Stimulated activated CD4-positive, alpha-beta T cell treated with anti-CD3 and anti-CD28 coated beads, Interleukin-15, amount 100 ng/mL, for 1 hour (primary cell): ENCODE results near the gene FKRP.

ENCODE experiments used
- DNase-seq, 2 donors: peaks; one replicate each; pipeline ENCODE4 v3.0.0-alpha.2; 2020; ENCODE audit warnings: low read depth in 1 of 2, low spot score in 1 of 2

FKRP gene

DNA sequence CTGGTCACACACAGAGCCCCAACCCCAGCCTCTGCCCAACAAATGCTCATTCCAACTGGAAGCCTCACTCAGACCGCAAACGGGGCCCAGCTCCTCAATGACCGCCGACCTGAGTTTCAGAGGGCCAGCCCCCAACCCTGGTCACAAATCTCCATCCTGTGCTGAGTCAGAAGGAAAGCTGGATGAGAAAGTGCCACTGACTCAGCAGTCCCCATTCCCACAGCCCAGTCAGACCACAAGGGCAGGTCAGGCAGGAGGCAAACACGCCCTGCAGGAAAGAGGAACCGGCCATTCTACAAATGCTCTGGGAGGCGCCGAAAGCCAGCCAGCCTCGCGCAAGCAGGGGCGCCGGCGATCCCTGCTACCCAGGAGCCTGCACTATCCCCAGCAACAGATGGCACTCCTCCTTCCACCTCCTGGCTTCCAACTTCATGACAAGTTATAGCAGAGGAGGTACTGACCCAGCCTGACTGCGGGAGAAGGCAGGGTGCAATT is 14.8 kb upstream of the FKRP start:
- no peak for DNase-seq

DNA sequence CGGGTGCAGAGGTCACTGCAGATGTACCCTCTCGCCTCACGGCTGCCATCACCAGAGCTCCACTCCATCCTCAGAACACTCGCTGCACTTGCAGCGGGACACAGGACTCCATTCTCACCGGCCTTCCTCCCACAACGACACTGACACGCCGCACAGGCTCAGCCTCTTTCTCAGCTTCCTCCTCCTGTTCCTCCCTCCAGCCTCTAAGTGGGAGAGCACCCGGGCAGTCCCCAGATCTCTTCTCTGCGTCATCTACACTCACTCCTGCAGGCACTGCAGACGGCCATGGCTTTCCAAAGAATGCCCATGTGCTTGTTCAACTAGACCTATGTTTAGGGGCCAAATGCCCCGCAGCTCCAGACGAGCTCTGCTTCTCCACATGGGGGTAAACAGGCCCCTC is 14.3 kb upstream of the FKRP start:
- DNase-seq: no peak

DNA sequence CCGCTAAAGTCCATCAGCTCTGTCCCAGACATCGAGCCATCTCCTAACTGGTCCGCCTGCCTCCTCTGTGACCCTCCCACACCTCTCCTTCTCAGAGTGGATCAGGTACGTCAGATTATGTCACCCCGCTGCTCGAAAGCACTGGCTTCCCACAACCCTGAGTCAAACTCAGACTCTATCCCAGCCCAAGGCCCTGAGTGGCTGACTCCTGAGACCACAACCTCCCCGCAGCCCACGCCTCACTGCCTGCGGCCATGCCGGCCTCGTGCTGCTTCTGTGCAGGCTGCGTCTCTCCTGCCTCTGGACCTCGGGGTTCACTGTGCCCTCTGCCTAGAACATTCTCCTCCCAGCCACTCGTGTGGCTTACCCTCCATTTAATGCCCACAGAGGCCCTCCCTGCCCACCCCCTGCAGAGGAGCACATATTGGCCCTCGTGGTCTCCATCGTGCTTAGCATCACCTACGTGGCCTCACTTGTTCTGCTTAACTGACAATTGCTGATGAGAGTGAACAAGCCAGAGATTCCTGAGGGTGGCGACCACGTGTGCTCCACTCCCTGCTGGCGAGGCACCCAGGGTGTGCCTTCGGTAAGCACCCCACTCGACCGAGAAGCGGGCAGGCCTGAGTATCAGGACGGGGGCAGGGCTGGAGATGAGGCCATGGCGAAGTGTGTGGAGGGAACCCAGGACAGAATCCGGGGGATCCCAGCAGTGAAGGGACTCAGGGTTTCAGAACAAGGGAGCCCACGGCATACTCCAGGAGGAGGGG is 13.5 kb upstream of the FKRP start:
- no peak for DNase-seq

DNA sequence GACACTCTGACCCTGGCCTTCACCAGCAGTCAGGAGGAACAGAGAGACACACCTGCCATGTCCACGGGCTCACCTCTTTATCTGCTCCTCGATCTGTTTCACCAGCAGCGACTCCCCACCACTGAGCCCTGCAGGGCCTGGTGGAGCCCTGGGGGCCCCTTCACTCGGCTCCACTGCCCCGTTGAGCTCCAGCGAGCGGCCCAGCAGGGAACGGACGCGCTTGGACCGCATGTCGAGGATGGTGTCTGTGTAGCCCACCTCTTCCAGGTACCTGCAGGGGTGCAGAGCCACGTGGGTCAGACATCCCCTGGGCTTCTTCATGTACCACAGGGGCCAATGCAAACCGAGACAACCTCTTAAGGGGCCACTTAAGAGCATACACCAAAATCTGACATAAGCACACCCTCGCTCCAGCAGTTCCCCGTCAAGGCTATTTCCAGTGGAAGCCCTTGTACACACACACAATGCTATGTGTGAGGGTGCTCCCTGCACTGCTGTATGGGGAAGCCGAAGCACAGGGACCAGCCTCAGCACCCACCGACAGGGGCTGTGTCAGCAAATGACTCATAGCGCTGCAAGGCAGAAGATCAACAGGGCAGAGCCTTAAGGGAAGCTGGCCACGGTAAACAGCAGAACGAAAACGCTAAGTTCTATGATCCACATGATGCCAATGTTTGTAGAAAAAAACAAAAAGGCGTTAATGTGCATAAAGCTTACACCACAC is 12.7 kb upstream of the FKRP start:
- DNase-seq: no peak

DNA sequence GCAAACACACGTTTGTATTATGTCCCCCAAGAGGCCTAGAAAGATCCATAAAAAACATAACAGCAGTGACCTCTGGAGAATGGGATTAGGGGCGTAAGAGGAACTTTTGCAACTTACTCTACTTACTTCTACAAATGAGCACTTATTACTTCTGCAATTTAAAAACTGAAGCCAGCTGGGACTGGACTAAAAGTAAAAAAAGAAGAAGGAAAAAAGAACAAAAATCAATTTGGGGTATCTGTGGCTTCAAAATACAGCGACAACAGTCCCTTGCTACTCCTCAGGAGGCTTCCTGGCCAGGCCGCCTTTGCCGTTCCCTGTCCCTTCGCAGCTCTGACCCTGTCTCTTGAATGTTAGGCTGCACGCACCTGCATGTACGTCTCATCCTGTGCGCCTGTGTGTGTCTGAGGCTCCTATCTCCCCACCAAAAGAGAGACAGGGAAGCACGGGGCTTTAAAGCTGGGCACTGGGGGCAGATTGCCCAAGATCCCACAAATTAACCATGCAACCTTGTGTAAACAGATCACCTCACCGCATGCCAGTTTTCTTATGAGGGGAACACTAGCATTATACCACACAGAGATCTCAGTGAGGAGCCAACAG is 12.1 kb upstream of the FKRP start:
- DNase-seq: no peak

DNA sequence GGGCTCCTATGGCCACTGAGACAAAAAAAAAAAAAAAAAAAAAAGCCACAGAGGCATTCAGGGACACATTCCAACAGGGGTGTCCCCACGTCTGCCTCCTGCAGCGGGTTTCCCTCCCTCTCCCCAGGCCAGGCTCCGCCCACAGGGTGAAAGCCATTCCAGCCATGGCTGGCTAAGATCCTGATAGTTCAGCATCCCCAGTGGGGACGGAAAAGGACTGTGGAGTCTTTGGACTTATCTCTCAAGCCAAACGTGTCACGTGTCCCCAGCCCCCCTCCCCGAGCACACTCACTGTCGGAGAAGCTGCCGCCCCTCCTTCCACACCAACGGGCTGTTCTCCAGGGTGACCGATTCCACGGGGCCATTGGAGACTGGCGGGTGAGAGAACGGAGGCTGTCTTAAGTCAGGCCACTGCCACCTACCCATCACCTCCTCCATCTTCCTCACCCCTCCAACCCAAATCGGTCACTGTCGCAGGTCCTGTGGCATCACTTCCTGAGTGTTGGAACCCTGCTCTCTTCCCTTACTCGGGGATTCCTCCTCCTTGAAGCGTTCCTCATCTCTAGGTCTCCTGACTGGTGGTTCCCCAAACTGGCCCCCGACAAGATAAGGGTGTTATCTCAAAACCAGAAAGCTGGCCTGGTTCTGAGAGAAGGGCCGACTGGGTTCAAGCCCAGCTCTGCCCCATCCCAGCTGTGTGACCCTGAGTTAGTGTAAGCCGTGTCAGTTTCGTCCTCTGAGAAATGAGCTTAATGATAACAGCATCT is 9.1 kb upstream of the FKRP start:
- DNase-seq: no peak

DNA sequence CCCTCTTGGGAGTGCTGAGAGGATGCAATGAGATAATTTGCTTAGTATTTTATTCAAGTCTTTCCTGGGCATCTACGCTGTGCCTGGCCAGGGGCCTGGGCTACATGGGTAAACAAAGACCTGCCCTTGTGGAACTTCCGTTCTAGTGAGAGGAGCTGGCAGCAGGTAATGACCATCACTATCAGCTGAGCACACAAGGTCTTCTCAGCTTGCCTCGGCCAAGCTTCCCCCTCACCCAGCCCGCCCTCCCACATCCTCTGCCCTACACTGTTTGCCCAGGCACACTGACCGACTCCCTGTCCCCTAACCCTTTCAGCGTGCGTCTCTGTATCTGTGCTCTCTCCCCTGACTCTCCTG is 8.6 kb upstream of the FKRP start:
- no peak for DNase-seq

DNA sequence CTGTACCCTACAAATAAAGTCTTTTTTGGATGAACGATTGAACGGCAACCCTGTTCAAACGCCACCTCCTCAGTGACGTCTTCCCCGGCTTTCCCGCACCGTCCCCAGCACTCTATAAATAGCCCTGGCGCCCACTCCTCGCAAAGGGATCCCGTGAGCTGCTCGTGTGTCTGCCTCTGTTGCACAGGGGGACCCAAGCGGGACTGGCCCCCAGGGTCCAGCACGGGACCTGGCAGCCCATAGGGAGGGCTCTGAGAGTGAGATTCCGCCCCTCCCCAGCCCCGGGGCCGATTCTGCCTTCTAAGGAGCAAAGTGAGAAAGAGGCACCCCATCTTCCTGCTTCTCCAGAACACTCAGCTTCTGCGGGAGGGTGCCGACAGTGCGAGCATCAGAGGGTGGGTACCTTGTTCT is 8.1 kb upstream of the FKRP start:
- no peak for DNase-seq

DNA sequence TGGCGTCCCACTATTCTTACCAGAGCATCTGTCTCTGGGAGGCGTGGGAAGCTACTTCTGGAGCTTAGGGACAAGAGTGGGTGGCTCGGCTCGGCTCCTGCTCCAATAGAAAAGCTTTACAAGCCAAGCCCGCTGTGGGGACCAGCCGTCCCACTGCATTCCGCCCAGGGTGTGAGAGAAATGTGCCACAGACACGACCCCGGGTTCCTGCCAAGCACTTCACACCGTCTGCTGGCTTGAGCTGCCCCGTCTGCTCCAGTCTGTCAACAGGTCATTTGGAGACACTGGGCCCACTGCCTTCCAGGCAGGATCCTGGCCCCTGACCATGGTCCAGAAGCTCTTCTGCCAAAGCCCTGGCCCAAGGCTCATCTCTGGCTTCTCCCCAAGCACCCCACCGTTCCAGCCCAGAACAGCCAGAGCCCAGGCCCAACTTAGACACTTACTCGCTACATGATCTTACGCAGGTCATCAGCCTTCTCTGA is 6.5 kb upstream of the FKRP start:
- no peak for DNase-seq

DNA sequence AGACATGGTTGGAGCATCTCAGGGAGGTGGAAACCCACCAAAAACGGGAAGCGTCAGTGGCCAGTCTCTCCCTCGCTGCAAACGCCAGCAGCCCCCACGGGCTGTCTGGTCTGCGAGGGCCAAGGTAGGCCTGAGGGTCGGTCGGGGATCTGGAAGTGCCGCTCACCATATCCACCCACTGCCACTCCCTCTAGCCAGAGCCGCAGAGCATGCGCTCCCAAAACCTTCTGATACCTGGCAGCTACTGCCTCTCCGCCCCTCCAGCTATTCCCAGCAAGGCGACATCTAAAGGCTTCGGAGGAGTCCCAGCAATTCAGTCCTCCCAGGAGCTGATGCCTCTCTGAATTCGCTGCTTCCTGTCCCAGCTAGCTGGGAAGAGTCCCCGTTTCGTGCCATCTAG is 4.4 kb upstream of the FKRP start:
- no peak for DNase-seq

DNA sequence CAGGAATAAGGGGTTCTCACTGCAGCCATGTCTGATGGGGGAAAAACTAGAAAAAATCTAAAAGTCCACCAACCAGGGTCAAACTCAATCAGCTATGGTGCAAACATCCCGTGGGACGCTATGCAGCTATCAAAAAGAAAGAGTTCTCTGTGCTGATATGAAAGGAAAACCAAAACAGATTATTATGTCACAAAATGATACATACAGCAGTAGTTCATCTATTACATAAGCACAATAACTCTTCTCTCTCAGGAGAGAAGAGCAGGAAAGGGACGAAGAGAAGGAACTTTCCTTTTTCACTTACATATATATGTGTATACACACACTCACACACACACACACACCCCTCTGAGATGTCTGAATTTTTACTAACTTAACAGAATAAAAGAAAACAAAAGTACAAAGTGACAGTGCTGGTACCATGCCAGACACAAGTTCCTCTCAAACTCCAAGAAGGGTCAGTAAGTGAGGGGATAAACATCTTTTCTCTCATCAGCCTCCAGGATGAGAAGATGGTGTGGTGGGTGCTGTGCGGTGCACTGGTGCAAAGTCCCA is 2.9 kb upstream of the FKRP start:
- no peak for DNase-seq

DNA sequence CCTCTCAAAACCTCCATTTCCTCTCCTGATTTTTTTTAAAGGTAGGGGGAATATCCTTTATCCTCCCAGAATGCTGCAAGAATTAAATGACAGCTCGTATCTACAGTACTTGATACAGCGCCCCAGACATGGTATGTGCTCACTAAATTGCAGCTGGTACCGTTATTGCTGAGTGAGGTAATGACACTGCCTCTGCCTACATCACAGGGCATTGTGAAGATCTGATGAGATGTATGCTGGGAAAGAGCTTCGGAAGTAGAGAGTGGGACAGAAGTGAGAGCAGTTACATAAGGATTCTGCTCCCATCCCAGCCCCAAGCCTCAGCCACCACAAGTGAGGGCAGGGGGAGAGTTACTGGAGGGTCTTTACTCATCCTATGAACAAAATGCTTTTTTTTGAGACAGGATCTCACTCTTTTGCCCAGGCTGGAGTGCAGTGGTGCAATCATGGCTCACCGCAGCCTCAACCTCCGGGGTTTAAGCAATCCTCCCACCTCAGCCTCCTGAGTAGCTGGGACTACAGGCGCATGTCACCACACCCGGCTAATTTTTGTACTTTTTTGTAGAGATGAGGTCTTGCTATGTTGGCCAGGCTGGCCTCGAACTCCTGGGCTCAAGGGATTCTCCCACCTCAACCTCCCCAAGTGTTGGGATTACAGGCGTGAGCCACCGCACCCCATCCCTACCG is 1.7 kb upstream of the FKRP start:
- DNase-seq: no peak

DNA sequence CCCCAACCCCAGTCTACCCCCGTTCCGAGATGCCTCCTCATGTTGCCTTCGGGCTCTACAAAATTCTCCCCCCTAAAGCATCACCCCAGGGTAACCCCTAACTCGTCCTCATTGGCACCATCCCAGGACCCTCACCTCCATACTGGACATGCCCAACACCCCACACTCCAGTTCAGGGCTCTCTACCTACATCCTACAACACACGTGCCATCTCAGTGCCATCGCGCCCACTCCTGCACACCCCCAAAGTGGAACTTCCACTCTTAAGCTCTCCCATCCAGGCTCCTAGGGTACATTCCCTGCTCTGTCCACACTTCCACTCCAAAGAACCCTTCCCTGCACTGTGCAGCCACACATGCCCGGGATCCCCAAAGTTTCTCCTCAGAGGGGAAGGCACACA is 827 bp upstream of the FKRP start:
- DNase-seq: no peak

DNA sequence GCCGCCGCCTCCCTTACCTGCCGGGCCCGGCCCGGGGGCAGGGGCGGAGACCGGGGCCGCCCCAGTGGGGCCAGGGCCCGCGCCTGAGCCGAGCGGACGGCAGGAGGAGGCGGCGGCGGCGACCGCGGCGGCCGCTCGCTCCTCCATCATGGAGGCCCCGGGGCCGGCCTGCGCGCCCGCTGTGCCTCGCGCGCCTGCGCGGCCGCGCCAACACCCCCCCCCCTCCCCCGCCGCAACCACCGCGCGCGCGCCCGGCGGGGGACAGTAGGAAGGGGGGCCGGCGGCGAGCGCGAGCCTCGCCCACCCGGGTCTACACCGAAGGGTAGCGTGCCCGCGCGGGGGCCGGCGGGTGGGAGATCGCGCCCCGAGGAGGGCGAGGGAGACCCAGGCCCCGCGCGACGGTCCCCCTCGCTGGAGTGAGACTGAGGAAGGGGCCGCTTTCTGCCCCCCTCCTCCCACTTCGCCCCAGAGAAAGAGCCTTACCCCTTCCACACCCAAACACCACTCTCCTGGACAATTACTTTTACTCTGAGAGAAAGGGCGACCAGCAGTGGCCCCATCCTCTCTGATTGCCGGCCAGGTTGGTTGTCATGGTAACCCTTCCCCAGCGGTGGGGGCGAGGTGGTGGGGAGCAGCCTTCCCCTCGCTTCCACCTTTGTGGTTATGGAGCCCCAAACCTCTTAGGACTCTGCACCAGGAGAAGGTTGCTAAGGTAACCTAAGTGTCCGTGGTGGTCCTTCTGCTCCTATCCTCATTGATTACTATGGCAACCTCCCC is 612 bp downstream of the FKRP start, which contains the start of gene STRN4:
Gene STRN4, minus strand, starts transcription at position 170 of the 777 bp plus-strand sequence. Its CDS starts 20 bp downstream, at position 150.
- peak in 1 of 2 donors; percentile 47 for DNase-seq

DNA sequence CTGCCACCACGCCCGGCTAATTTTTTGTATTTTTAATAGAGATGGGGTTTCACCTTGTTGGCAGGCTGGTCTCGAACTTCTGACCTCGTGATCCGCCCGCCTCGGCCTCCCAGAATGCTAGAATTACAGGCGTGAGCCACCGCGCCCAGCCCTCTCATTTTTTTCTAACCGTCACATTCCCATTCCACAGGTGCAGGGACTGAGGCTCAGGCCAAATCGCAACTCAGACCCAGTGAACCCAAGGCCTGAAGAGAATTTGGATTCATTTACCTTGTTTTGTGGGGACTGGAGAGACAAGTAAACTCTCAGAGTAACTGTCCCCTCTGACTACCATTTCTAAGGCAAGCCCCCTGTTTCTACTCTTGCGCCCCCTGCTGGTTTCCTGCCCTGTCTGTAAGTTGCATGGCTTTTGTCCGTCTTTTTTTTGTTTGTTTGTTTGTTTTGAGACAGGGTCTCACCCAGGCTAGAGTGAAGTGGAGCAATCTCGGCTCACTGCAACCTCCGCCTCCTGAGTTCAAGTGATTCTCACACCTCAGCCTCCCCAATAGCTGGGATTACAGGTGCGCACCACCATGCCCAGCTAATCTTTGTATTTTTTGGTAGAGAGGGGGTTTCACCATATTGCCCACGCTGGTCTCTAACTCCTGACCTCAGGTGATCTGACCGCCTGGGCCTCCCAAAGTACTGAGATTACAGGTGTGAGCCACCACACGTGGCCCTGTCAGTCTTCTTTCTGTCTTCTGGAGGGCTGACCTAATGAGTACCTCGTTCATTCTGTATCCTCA is 2.7 kb downstream of the FKRP start:
- DNase-seq: peak; percentile 46 to 62

DNA sequence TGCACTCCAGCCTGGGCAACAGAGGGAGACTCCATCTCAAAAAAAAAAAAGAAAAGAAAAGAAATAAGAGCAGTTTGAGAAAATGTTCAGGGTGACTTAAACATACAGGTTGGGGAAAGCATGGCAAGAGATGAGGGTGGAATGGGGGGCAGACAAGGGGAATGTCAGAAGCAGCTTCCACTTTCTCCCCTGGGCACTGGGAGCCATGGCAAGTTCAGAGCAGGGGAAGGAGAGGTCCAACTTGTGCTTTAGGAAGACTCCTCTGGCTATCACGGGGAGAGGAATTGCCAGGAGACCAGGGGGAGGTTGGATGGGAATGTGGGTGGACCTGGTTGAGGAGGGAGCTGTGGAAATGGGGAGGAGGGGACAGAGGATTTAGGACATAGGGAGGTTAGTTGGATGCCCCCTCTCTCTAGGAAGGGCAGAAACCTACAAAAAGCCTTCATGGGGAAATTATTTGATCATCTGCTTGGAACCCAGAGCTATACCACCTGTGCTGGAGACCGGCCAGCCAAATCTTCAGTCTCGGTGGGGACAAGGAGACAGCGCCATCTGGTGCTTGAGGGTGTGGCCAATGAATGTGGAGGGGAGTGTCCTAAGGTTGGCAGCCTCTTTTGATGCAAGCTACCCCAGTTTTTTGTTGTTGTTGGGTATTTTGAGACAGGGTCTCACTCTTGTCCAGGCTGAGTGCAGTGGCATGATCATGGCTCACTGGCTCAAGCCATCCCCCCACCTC is 7.7 kb downstream of the FKRP start:
- peak; percentile 35 to 48 for DNase-seq

DNA sequence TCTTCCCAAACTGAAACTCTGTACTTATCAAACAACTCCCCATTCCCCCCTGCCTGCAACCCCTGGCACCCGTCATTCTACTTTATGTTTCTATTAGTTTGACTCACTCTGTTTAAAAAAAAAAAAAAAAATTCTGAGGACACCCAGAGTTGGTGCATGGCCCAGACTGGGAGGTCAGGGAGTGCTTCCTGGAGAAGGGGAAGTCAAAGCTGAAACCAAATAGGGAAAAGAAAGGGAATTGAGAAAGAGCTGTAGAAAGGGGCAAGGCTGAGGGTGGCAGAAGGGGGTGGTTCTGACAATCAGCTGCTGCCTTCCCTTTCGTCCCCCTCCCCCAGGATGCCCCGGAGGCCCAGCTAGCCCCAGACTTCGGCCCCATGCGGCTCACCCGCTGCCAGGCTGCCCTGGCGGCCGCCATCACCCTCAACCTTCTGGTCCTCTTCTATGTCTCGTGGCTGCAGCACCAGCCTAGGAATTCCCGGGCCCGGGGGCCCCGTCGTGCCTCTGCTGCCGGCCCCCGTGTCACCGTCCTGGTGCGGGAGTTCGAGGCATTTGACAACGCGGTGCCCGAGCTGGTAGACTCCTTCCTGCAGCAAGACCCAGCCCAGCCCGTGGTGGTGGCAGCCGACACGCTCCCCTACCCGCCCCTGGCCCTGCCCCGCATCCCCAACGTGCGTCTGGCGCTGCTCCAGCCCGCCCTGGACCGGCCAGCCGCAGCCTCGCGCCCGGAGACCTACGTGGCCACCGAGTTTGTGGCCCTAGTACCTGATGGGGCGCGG is 9.4 kb downstream of the FKRP start:
- DNase-seq: no peak
